ENCODE results near the gene XRCC4. TPM values are rescaled to one million over a fixed set of nuclear protein-coding genes. Genes with fewer than 3 reads are reported as not detected.

XRCC4 gene
- 13.5 and 13.8 TPM in 2 replicates for total RNA-seq

GRCh38 chr5:83076742-83077661 is at the start of gene XRCC4, which contains the start of gene TMEM167A:
Gene XRCC4 (plus strand): TSS chr5:83077547. CDS start chr5:83104920, 27,373 bp downstream.
Gene TMEM167A (minus strand): TSS chr5:83077394. CDS start chr5:83077323, 71 bp downstream.

Other genes with a start within 250 kb of the XRCC4 start
- 43.0 and 45.7 TPM in 2 replicates for gene TMEM167A, start 153 bp upstream of the XRCC4 start, total RNA-seq